Activated CD4-positive, alpha-beta T cell treated with anti-CD3 and anti-CD28 coated beads for 48 hours (primary cell): ENCODE results near the gene CARHSP1.
"Not testable (repeated sequence)": the region's sequence is repeated elsewhere in the genome, so short reads cannot be mapped to it uniquely, and the experiment has no call there.

Experiments
- DNase-seq: peaks from one replicate; pipeline ENCODE4 v3.0.0-alpha.2; 2020

The CARHSP1 gene

GRCh38 chr16:8892101-8892575, 23.3 kb upstream of the CARHSP1 start:
- DNase-seq, result no peak

- DNase-seq, result no peak
Observed at GRCh38 chr16:8890549-8890921, 21.7 kb upstream of the CARHSP1 start.

- no peak for DNase-seq
Observed at GRCh38 chr16:8889893-8890548, 21.2 kb upstream of the CARHSP1 start.

GRCh38 chr16:8888951-8889892, 20.4 kb upstream of the CARHSP1 start:
- DNase-seq, result no peak

GRCh38 chr16:8887952-8888560, 19.2 kb upstream of the CARHSP1 start:
- DNase-seq, result no peak

DNA sequence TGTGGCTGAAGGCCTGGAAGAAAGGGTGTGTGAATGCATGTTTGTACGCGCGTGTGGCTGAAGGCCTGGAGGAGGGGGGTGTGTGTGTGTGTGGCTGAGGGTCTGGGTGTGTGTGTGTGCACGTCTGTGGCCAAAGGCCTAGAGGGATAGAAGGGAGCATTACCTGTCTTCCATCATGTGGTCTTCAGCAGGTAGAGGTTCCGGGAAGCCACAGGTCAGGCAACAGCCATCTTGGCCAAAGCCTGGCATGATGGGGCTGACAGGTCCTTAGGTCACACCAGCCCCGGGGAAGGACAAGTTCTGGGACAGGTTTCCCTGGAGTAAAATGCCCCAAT, 18.6 kb upstream of the CARHSP1 start:
- no peak for DNase-seq

DNA sequence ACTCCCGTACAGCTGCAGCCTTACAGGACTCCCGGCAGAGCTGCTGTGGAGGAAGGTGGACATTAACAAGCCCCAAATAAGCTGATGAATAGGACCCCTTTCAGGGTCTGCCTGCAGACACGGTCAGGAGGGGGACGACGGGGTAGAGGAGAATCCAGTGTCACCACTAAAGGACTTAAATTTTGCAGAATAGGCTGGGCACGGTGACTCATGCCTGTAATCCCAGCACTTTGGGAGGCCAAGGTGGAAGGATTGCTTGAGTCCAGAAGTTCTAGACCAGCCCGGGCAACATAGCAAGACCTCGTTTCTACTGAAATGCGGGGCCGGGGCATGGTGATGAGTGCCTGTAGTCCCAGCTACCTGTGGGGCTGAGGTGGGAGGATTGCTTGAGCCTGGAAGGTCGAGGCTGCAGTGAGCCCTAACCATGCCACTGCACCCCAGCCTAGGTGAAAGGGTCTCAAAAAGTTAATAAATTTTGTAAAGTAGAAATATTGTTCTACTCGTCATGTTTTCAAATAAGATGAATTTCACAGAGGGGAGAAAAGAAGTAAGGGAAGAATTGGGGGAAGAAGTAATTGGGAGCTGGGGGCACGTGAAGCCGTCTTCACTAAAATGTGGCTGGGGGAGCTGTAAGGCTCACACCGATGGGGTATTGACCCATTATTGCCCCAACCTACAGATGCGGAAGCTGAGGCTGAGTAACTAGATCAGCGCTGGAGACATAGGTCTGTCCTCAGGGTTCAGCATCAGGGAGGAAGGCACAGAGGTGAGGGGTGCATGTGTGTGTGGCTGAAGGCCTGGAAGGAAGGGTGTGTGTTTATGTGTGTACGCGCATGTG, 18.0 kb upstream of the CARHSP1 start:
- DNase-seq, result no peak

- DNase-seq, result no peak
Observed at GRCh38 chr16:8885674-8886592, 17.1 kb upstream of the CARHSP1 start.

DNA sequence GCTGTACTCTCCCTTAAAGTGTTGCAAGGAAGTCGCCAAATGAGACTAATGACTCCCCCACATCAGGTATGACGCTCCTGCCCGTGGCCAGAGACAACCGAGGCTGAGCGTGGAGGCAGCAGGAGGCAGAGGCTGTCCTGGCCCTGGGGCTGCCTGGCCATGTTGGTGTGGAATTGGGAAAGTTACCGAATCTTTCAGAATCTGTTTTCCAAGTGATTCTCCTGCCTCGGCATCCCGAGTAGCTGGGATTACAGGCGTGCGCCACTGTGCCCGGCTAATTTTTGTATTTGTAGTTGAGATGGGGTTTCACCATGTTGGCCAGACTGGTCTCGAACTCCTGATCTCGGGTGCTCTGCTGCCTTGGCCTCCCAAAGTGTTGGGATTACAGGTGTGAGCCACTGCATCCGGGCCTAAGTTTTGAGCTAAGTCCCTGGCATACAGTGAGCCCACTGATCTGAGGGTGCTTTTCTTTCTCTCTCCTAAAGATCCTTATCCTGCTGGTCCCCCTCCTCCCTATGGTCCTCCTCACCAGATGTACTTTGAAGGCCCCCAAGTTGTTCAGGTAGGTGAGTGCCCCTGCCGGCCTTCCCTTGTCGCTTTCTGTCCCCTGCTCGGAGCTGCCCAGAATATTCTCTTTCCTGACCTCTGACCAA, 14.0 kb upstream of the CARHSP1 start:
- no peak for DNase-seq

- no peak for DNase-seq
Observed at GRCh38 chr16:8882041-8882617, 13.3 kb upstream of the CARHSP1 start, which contains the start of gene LITAFD. Gene LITAFD (plus strand): TSS chr16:8882351. CDS start chr16:8884356, 2,005 bp downstream.

DNA sequence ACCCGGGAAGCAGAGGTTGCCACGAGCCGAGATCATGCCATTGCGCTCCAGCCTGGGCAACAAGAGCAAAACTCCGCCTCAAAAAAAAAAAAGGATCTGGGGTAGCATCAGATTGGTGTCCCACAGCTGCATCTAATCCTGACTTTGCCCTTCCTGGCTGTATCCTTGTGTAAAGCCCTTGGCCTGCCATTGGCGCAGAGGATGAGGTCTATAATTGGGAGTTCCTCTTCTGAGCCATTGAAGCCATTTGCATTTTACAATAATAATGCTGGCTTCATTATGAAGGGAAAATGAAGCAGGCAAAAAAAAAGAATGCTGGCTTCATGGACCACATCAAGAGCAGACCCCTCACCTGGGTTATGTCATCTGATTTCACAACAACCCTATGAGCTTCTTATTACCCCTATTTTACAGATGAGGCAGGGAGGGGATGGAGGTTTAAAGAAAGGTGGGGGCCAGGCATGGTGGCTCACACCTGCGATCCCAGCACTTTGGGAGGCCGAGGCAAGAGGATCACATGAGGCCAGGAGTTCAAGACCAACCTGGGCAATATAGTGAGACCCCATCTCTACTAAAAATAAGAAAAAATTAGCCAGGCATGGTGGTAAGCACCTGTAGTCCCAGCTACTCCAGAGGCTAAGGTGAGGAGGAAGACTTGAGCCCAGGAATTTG, 12.2 kb upstream of the CARHSP1 start:
- DNase-seq, result no peak

- DNase-seq, result no peak
Observed at GRCh38 chr16:8878523-8878911, 9.7 kb upstream of the CARHSP1 start.

- no peak for DNase-seq
Observed at GRCh38 chr16:8877894-8878522, 9.2 kb upstream of the CARHSP1 start.

GRCh38 chr16:8875317-8875716, 6.5 kb upstream of the CARHSP1 start:
- DNase-seq, result not testable (repeated sequence)

GRCh38 chr16:8874388-8874787, 5.6 kb upstream of the CARHSP1 start:
- no peak for DNase-seq

DNA sequence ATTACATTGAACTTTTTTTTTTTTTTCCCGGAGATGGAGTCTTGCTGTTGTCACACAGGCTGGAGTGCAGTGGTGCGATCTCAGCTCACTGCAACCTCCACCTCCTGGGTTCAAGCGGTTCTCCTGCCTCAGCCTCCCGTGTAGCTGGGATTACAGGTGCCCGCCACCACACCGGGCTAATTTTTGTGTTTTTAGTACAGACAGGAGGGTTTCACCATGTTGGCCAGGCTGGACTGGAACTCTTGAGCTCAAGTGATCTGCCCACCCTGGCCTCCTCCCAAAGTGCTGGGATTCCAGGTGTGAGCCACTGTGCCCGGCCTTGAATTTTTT, 5.0 kb upstream of the CARHSP1 start:
- not testable (repeated sequence) for DNase-seq

GRCh38 chr16:8872967-8873865, 4.4 kb upstream of the CARHSP1 start:
- no peak for DNase-seq

DNA sequence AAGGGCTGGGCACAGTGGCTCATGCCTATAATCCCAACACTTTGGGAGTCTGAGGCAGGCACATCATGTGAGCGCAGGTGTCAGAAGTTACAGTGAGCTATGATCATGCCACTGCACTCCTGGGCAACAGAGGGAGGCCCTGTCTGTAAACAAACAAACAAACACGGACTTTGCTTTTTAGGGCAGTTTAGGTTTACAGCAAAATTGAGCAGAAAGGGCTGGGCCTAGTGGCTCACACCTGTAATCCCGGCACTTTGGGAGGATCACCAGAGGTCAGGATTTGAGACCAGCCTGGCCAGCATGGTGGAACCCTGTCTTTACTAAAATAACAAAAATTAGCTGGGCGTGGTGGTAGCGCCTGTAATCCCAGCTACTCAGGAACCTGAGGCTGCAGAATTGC, 3.3 kb upstream of the CARHSP1 start:
- DNase-seq, result no peak

GRCh38 chr16:8869988-8870241, 1.1 kb upstream of the CARHSP1 start:
- not testable (repeated sequence) for DNase-seq
